GM18907 (cell line): ENCODE data around the gene TRIO.

Experiments used
- ATAC-seq: cut with Tn5 transposase; IDR thresholded peaks from one replicate; pipeline ENCODE4 v1.9.1; 2021; ENCODE audit warnings: mild to moderate bottlenecking, moderate library complexity; ENCODE audit not compliant: unreplicated experiment

The TRIO gene

DNA sequence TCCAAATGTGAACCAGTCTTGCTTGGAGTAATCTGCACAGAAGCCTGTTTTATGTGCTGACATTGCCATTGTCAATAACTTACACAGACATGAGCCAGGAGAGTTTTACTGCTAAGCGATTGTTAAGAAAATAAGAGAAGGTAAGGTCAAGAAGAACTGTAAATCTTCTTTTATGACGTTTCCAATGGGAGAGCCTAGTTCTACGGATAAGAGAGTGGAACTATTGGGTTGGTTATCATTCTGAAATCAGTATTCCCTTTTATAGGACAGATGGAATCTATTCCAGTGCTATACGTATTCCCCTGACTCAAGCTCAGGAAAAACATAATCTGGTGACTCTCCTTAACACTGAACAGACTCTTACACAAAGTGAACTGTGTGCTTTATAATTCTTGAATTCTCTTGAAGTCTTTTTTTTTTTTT is 300.5 kb downstream of the TRIO start:
- no peak for ATAC-seq

DNA sequence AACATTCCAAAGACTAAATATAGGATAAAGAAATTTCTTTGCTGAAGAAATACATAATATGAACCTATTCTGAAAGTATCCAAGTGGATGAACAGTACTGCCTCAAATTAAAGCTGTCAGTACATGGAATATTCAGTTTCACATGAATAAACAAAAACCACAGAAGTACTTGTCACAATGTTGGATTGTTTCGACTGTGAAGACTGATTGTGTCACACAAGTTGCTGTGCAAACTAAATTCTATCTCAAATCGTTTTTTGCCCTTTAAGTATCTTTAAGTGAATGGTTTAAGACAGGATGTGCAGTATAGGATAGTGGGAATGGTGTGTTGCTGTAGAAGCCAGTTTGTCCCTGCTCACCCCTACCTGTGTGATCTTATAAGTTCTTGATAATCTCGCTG is 301.0 kb downstream of the TRIO start:
- no peak for ATAC-seq

DNA sequence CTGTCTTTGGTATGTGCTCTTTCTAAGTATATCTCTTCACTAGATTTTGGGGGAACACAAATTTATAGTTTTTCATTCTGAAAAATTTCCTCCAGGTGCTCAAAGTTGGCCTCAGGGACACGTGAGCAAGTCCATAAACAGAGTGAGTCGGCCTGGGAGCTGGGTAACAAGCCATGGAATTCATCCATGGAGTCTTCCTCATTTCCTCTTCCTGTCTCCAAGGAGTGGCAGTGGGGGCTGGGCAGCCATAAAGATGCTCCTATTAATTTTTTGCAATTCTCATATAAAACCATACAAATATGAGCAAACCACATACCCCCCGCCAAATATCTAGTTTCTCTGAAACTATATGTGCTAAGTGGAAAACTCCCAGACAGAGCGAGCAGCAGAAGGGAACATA is 301.9 kb downstream of the TRIO start:
- ATAC-seq = no peak

DNA sequence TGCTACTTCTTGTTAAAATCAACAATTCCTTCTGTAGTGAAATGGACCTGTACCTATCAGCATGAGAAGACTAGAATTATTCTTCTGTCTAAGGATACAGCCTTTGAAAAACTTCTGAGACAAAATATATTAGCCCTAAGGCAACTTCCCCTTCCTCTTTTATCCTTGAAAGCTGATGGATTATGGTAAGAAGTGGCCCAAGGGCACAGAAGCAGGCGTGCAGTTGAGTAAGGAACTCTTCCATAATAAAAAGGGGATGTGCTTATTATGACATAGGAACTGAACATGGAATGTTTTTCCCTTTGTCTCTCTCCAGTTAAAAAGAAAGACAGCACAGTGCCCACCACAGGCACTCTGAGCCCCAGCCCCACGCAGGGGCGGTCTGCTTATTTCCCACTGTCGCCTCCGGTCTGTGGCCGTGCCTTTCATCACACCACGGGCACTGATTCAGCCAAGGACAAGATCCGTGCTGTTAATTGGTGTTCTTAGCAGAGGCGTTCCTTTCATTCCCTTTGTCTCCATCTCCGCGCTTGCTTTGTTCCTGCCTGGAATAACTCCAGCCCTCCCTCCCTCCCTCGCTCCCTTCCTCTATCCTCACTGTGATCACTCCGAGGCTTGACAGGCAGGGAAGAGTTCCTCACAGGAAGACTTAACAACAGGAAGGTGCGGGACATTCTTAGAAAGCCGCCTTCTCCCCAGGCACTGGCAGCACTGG is 302.6 kb downstream of the TRIO start:
- ATAC-seq = no peak

DNA sequence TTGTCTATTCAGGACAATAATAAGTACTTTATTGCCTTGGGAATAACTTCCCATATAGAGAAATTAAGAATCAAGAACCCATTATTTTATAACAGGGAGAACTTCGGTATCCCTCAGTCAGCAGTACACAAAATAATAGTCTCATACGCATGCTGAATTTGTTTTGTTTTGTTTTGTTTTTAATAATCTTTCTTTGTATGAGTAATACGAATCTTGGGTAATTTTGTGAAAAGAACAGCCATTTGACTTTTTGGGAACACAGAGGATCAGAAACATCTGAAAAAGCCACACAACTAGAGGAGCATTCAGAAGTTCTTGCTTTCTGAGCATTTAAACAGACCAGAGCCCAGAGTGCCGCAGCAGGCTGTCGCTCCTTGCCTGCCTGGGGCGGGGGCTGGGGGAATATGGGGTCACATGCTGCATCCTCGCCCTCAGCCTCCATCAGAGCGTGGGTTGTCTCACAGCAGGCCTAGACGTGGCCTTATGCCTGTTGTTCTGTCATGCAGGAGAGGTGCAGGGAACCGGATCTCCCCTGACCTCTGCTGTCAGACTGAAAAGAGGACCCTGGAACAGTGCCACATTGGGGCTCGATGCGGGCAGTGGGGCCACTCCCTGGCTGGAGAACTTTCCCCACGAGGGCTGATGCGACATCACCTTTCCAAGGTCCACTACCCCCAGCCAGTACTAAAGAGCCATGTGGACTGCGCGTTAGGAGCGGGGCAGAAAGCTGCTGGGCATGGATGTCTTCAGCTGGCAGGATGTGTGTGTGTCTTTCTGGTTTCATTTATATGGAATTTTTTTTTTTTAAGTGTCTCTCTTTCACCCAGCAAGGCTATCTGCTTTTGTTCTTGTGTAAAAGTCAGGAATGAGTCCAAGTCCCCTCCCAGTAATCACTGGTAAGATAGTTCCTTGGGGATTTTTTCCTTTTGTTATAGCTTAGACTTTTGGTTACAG is 305.1 kb downstream of the TRIO start:
- no peak for ATAC-seq

DNA sequence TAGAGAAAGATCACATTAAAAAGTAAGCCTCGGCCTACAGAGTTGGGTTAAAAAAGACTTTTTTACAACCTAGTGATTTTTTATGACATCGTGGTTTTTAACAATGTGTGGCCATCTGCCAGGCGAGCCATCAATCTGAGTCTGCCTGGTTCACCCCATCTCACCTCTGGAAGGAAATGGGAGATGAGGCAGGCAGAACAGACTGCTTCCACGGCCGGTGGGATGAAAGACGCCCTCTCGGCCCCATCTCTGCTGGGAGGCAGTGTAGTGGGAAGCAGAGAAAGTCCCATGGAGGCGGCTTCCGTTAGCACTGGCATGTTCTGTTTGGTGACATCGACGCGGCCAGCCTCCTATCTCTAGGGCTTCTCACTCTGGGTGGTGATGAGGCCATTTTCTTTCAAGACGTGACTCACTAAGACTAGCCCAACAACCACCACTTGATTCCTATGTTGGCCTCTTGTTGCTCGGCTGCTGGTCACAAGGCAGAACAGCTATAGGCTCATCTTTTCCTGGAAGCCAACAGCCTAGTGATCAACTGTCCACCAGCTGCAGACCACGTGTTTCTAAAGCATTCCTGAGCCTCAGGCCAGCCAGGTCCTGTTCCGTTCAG is 306.0 kb downstream of the TRIO start:
- no peak for ATAC-seq

DNA sequence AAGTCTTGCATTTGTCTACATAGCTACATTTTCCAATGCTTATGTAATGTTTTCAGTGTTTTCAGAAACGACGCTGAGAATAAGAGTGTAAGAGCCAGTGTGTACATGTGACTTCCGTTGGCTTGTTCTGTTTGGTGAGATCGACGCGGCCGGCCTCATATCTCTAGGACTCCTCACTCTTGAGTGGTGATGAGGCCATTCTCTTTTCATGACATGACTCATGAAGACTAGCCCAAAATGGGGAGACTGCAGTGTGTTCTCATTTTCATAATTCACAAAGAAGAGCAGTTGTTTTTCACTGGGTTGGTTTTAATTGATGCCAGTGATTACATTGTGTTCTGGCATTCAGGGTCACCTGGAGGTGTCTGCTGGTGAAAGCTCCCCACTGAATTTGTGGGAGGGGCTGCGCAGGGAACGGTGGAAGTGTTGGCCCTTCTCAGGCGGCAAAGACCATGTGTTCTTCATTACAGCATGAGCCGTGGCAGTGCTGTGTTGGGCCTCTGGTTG is 306.9 kb downstream of the TRIO start:
- no peak for ATAC-seq

DNA sequence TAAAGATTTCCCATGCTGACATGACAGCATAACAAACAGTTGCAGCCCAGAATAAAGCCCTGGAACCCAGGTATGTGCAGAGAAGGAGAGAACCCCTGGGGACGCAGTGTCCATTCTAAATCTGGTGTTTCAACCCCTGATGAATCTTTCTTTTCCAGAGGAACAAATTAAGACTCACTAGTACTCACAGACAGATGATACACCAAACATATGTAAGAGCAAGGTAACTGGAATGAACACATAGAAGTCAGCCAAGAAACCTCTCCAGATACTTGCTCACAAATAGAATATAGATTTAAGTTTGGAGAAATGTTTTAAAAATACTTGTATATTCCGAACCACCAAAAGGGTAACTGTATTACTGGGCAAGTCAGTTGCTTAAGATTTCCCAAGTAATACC is 307.6 kb downstream of the TRIO start:
- ATAC-seq = no peak

DNA sequence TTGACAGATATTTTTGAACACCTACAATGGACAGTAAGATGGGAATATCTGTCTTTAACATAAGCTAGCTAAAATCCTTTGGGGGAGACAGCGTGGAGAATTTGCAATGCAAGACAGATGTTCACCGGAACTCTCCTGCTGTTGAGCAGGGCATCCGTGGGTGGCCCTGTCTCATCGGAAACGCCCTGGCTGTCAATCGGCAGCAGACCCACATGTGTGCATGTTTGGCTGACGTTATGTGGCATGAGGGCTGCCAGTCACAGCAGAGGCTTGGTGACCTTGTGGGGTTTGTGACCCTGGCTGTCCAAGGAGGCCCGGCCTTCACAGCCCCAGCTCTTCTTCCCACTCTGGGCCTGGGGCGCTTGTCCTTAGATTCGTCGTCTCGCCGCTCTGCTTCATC is 308.7 kb downstream of the TRIO start:
- ATAC-seq = no peak

DNA sequence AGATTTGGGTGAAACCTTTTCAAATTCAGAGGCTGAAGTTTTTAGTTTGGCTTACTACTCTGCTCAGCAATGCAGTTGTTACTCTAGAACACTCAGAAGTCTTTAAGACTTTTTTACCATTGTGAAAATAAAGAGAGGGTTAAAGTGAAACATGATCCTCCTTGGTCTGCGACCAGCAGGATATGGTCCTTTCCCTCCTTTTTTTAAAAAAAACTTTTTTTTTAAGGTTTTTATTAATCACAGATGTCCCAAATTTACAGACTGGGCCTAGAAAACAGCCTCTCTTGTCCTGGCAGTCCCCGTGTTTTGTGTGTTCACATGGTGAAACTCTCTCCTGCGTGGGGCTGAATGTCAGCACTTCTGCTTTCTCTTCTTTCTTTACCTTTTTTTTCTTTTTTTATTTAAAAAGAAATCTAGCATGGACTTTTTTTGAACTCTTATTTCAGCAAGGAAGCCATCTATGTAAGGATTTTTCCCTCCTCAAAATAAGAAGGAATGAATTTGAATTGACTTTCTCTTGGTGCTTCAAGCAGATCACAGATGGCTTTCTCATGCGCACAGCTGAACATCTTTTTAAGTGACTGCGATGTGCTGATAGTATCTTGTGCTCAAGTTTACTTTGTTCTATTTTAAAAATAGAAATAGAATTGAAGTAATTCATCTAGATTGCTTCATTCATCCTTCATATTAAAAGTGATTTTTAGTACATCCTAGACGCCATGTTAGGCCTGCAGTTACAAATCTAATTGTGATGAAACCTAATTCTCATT is 309.7 kb downstream of the TRIO start:
- ATAC-seq = no peak

DNA sequence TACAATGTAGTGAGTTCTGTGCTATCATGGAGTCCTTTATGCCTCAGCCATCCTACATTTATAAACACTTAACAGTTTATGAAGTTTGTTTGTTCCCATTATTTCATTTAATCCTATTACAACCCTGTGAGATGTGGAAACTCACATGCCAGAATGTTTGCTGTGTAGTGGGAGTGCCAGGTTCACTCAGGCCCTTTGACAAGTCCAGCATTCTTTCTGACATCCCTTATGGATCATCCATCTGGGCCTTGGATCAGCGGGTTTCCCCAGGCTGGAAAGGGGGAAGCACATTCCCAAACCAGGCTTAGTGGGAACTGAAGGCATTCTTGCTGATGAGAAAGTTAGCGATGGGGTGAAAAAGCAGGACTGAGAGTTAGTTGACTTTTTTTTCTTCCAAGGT is 310.3 kb downstream of the TRIO start:
- no peak for ATAC-seq

DNA sequence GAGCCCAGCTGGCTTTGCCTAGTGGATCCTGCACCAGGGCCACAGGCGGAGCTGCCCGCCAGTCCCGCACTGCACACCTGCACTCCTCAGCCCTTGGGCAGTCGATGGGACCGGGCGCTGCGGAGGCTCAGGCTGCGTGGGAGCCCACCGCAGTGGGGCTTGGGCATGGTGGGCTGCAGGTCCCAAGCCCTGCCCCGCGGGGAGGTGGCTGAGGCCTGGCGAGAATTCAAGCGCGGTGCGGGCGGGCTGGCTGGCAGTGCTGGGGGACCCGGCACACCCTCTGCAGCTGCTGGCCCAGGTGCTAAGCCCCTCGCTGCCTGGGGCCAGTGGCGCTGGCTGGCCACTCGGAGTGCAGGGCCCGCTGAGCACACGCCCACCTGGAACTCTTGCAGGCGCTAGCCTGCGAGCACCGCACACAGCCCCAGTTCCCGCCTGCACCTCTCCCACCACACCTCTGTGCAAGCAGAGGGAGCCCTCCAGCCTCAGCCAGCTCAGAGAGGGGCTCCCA is 312.7 kb downstream of the TRIO start:
- ATAC-seq = no peak

DNA sequence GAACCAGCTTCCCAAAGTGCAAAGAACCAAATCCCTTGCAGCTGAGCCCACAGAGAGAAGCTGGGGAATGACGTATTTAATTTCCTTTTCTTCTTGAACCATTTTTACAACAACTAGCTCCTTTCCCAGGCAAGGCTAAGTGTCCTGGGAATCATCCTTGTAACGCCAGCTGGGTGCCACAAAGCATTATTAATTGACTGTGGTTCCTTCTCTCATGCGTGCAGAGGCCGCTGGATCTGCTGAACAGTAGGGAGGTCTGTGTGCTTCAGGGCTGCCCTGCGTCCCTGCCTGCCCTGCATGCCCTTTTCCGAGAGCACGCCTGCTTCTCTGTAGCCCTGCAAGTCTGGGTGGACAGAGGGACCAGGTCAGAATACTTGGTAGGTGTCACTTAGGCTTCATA is 314.3 kb downstream of the TRIO start:
- no peak for ATAC-seq

DNA sequence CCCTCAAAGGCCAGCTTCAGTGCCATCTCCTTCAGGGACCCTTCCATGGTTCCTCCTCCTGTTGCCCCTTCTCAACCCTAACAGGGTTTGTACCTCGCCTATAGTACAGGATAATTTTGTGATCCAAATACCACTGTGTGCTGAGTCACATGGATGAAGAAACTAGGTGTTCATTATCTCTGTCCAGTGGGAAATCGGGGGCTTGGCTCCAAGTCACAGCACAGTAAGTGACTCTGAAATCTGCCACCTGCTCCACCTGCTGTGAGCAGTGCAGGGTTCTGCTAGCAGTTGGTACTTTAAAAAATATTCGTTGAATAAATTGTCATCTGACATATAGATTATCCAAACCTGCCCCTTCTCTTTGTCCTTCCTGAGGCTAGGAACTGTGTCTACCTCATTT is 315.3 kb downstream of the TRIO start:
- ATAC-seq = no peak

DNA sequence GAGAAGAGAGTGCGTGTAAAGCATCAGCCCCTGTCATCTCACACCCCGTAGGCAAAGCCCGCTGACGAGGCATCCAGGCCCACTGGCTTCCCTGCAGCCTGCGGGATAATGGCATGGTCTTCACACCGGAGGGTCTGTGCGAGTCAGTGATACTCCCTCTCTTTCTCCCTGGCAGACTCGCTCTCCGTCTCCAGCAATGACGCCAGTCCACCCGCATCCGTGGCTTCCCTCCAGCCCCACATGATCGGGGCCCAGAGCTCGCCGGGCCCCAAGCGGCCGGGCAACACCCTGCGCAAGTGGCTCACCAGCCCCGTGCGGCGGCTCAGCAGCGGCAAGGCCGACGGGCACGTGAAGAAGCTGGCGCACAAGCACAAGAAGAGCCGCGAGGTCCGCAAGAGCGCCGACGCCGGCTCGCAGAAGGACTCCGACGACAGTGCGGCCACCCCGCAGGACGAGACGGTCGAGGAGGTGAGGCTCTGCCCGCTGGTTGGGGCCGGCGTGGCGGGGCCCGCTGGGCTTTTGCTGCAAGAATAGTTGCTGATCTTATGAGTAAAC is 317.8 kb downstream of the TRIO start:
- no peak for ATAC-seq

DNA sequence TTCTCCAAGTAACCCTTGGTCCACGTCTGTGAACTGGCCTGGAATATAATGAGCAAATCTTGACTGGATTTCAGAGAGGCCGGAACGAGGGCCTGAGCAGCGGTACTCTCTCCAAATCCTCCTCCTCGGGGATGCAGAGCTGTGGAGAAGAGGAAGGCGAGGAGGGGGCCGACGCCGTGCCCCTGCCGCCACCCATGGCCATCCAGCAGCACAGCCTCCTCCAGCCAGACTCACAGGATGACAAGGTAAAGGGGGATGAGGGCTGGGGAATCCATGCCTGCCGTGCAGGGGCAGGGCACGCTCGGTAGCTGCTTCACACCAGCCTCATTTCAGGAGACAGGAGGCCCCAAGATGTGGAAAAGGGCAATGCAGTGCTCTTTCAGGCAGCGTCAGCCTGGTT is 319.5 kb downstream of the TRIO start:
- ATAC-seq = no peak

DNA sequence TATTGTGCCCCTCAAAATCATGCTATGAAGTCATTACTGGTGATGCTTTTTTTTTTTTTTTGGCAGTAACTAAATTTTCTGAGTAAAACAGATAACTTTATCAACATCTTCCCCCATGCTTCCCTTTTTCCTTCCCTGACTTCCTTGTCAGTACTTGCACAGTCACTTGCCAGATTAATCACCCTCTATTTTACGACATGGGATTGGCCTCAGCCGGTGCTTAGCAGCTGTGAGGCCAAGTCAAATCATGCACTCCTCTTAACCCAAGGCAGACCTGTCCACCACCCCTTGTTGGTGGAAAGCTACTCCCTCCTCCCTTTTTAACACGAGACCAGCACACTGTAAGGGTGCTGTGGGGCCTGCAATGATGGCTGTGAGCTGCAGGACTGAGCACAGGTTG is 320.5 kb downstream of the TRIO start:
- no peak for ATAC-seq

DNA sequence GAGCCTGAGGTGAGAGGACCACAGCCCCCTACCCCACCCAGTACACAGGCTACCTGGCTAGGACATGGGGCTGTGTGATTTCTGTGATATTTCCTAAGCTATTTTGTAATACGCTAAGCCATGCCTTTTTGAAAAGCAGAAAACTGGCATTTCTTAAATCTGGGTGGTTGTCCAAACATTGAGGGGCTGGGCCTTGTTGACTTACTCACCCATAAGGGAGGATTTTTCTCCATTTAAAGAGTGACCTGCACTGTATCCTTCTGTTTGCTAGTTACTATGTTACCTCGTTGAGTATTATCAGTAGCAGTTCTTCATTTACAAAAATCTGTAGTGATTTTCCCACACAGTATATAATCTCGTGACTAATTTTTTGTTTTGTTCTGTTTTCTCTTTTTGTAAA is 321.0 kb downstream of the TRIO start:
- no peak for ATAC-seq

DNA sequence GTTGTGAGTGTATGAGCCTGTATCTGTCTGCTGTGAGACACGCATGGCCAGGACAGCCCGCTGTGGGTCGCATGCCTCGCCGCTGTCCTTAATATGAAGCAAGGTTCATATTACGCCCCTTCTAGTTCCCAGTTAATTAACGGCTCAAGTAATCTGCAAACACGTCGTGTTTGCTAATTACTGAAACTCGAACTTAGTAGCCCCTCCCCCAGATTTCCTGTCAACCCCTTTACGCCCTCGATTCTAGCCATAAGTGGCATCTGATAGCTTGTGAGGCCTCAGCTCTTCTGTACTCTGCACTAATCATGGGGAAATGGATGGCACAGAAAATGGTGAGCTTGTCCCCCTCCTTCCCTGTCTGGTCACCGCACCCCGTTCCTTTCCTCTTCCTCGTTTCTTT is 321.5 kb downstream of the TRIO start:
- ATAC-seq = no peak

DNA sequence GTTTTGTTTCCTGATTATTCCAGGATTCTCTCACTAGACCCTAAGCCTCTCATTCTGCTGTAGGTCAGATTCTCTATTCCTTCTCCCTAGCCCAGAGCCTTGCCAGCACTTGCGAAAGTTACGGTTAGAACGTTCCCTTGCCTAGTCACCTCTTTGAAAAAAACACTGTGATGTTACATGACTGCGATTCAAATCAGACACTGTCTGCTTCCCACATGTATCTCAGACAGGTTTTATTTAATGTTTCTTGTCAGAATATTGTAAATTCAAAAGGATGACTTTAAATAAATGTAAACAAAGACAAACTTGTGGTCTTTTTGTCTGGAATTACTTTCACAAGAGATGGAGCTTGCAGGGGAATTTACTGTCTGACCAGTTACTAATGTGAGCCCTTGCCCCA is 322.0 kb downstream of the TRIO start:
- ATAC-seq = no peak
